HepG2 (cell line): Measurements from ENCODE around the gene PACS2. TPM values are rescaled to one million over a fixed set of nuclear protein-coding genes. Genes with fewer than 3 reads are reported as not detected.

Experiments
- NFRKB ChIP-seq: fragments of 450-650 bp; IDR thresholded peaks from 2 replicates; pipeline ENCODE4 v1.6.1; 2017
- PRPF4 ChIP-seq: fragments of 200-400 bp; formaldehyde crosslinking; IDR thresholded peaks from 2 replicates; pipeline ENCODE4 v1.6.1; 2016; ENCODE audit warnings: low read length, low read depth; ENCODE audit not compliant: poor library complexity, severe bottlenecking
- REXO4 ChIP-seq: sonication (generic); formaldehyde crosslinking; IDR thresholded peaks from 2 replicates; pipeline ENCODE4 v1.8.0; 2022; ENCODE audit warnings: missing genetic modification reagents, mild to moderate bottlenecking, borderline replicate concordance
- SMC3 ChIP-seq: IDR thresholded peaks from 2 replicates; pipeline ENCODE4 v1.6.1; 2011; ENCODE audit warnings: low read length, improper control_type of control experiment
- polyA plus RNA-seq, 8 experiments: library from polyadenylated mRNA; depleted of rRNA in 3 of 8; stranded (reverse) in 7 of 8; unstranded in 1 of 8; fragments of >200 nt; fragmentation: Illumina TruSeq in 4 of 8; extraction: Trizol in 4 of 8; gene quantifications; 2 replicates each; pipeline versions ENCODE4 v1.2.1 to v1.2.3, GENCODE V29; 2011 to 2016; ENCODE audit warnings: low read depth in 4 of 8, missing spikeins in 1 of 8, mixed read lengths in 1 of 8; ENCODE audit not compliant: insufficient read depth in 1 of 8
- total RNA-seq, 5 experiments: library from RNA; depleted of rRNA; stranded (reverse); fragments of >200 nt; fragmentation: Illumina TruSeq; extraction: Trizol; gene quantifications; 2 replicates each; pipeline ENCODE4 v1.2.3, GENCODE V29; 2016; ENCODE audit warnings: low read depth in 1 of 5
- TF ChIP-seq, protein P1 (sequence below): sonication (generic); formaldehyde crosslinking; IDR thresholded peaks from 2 replicates; pipeline ENCODE4 v1.4.0; 2020; ENCODE audit warnings: missing genetic modification reagents, mild to moderate bottlenecking, borderline replicate concordance
- TF ChIP-seq, protein P2 (sequence below): sonication (generic); formaldehyde crosslinking; IDR thresholded peaks from 2 replicates; pipeline ENCODE4 v1.5.1; 2020; ENCODE audit warnings: missing genetic modification reagents, mild to moderate bottlenecking, borderline replicate concordance
- TF ChIP-seq, protein P3 (sequence below): sonication (generic); formaldehyde crosslinking; IDR thresholded peaks from 2 replicates; pipeline ENCODE4 v1.5.0; 2020; ENCODE audit warnings: mild to moderate bottlenecking, missing genetic modification reagents, moderate library complexity
- TF ChIP-seq, protein P4 (sequence below): IDR thresholded peaks from 2 replicates; pipeline ENCODE4 v1.6.1; 2016; ENCODE audit warnings: missing biosample characterization, missing genetic modification reagents, low read depth
- TF ChIP-seq, protein P5 (sequence below), 2 experiments: IDR thresholded peaks; 2 replicates each; pipeline ENCODE4 v1.6.1; 2011 to 2012; ENCODE audit warnings: low read length in 2 of 2, borderline replicate concordance in 1 of 2, low read depth in 1 of 2, mild to moderate bottlenecking in 1 of 2, moderate library complexity in 1 of 2
- TF ChIP-seq, protein P6 (sequence below): sonication (generic); formaldehyde crosslinking; IDR thresholded peaks from 2 replicates; pipeline ENCODE4 v1.9.0; 2021; ENCODE audit warnings: missing genetic modification reagents, mild to moderate bottlenecking, borderline replicate concordance
- TF ChIP-seq, protein P7 (sequence below): IDR thresholded peaks from 2 replicates; pipeline ENCODE4 v1.6.1; 2016

Gene PACS2
- total and polyA plus RNA-seq, 2 of the 13 experiments (the other 11 are each of a cell fraction or from before 2014, with no cell fraction given), result 23.6 to 27.6 TPM

DNA sequence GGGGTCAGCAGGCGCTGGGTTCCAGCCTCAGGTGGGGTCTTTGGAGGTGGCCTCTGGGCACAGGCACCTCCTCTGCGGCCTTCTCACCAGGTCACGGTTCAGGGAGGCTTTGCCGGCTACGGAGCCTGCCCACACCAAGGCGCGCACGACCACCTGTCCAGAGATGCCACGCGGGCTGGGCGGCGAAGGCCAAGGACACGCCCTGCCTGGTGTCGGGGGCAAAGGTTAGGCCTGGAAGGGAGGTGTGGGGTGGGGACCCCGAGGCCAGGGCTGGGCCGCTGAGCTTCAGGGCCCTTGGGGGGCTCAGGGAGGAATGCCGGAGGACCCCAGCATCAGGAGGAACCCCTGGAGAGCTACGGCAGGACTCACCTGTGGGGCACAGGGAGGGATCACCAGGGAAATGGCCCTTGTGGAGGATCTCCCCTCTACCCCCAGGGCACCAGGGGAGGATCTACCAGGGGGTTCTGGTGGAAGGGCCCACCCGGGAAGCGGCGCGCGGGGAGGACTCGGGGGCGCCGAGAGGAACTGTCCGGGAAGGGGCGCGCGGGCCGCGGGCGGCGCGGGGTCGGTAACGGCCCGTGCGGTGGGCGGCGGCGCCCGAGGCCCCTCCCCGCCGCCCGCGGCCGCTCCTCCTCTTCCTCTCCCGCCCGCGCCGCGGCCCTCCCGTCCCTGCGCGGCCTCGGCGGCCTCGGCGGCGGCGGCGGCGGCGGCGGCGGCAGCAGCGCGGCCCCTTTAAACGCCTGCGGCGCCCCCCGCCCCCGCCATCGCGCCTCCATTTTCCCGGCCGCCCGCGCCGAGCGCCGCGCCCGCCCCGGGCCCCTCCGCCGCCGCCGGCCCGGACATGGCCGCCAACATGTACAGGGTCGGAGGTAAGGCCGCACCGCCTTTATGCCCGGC is 104.9 kb downstream of the PACS2 start, which contains the start of gene MTA1 (continued):
- TF ChIP-seq, protein P1, sequence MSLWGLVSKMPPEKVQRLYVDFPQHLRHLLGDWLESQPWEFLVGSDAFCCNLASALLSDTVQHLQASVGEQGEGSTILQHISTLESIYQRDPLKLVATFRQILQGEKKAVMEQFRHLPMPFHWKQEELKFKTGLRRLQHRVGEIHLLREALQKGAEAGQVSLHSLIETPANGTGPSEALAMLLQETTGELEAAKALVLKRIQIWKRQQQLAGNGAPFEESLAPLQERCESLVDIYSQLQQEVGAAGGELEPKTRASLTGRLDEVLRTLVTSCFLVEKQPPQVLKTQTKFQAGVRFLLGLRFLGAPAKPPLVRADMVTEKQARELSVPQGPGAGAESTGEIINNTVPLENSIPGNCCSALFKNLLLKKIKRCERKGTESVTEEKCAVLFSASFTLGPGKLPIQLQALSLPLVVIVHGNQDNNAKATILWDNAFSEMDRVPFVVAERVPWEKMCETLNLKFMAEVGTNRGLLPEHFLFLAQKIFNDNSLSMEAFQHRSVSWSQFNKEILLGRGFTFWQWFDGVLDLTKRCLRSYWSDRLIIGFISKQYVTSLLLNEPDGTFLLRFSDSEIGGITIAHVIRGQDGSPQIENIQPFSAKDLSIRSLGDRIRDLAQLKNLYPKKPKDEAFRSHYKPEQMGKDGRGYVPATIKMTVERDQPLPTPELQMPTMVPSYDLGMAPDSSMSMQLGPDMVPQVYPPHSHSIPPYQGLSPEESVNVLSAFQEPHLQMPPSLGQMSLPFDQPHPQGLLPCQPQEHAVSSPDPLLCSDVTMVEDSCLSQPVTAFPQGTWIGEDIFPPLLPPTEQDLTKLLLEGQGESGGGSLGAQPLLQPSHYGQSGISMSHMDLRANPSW (CRISPR knock-in tag), result no peak
- TF ChIP-seq, protein P2, sequence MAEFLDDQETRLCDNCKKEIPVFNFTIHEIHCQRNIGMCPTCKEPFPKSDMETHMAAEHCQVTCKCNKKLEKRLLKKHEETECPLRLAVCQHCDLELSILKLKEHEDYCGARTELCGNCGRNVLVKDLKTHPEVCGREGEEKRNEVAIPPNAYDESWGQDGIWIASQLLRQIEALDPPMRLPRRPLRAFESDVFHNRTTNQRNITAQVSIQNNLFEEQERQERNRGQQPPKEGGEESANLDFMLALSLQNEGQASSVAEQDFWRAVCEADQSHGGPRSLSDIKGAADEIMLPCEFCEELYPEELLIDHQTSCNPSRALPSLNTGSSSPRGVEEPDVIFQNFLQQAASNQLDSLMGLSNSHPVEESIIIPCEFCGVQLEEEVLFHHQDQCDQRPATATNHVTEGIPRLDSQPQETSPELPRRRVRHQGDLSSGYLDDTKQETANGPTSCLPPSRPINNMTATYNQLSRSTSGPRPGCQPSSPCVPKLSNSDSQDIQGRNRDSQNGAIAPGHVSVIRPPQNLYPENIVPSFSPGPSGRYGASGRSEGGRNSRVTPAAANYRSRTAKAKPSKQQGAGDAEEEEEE, result 0 out of 2 replicates have a peak, but pooled peaks have one; percentile 58
- TF ChIP-seq, protein P3, sequence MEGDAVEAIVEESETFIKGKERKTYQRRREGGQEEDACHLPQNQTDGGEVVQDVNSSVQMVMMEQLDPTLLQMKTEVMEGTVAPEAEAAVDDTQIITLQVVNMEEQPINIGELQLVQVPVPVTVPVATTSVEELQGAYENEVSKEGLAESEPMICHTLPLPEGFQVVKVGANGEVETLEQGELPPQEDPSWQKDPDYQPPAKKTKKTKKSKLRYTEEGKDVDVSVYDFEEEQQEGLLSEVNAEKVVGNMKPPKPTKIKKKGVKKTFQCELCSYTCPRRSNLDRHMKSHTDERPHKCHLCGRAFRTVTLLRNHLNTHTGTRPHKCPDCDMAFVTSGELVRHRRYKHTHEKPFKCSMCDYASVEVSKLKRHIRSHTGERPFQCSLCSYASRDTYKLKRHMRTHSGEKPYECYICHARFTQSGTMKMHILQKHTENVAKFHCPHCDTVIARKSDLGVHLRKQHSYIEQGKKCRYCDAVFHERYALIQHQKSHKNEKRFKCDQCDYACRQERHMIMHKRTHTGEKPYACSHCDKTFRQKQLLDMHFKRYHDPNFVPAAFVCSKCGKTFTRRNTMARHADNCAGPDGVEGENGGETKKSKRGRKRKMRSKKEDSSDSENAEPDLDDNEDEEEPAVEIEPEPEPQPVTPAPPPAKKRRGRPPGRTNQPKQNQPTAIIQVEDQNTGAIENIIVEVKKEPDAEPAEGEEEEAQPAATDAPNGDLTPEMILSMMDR (CRISPR knock-in tag), result no peak
- TF ChIP-seq, protein P4, sequence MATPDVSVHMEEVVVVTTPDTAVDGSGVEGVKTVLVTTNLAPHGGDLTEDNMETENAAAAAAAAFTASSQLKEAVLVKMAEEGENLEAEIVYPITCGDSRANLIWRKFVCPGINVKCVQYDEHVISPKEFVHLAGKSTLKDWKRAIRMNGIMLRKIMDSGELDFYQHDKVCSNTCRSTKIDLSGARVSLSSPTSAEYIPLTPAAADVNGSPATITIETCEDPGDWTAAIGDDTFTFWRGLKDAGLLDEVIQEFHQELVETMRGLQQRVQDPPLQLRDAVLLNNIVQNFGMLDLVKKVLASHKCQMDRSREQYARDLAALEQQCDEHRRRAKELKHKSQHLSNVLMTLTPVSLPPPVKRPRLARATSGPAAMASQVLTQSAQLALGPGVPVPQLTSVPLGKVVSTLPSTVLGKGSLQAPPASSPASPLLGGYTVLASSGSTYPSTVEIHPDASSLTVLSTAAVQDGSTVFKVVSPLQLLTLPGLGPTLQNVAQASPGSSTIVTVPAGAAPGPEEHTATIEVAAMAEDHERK (CRISPR knock-in tag), result 0 out of 2 replicates have a peak, but pooled peaks have one; percentile 17
- TF ChIP-seq REXO4 (CRISPR knock-in tag), result no peak
- no peak for TF ChIP-seq NFRKB
- TF ChIP-seq, protein P5, sequence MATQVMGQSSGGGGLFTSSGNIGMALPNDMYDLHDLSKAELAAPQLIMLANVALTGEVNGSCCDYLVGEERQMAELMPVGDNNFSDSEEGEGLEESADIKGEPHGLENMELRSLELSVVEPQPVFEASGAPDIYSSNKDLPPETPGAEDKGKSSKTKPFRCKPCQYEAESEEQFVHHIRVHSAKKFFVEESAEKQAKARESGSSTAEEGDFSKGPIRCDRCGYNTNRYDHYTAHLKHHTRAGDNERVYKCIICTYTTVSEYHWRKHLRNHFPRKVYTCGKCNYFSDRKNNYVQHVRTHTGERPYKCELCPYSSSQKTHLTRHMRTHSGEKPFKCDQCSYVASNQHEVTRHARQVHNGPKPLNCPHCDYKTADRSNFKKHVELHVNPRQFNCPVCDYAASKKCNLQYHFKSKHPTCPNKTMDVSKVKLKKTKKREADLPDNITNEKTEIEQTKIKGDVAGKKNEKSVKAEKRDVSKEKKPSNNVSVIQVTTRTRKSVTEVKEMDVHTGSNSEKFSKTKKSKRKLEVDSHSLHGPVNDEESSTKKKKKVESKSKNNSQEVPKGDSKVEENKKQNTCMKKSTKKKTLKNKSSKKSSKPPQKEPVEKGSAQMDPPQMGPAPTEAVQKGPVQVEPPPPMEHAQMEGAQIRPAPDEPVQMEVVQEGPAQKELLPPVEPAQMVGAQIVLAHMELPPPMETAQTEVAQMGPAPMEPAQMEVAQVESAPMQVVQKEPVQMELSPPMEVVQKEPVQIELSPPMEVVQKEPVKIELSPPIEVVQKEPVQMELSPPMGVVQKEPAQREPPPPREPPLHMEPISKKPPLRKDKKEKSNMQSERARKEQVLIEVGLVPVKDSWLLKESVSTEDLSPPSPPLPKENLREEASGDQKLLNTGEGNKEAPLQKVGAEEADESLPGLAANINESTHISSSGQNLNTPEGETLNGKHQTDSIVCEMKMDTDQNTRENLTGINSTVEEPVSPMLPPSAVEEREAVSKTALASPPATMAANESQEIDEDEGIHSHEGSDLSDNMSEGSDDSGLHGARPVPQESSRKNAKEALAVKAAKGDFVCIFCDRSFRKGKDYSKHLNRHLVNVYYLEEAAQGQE (IDR thresholded peaks at IDR 0.05; ENCODE audit: borderline replicate concordance in 1 of 2, low read depth in 1 of 2, low read length in 2 of 2), result no peak
- TF ChIP-seq, protein P6, sequence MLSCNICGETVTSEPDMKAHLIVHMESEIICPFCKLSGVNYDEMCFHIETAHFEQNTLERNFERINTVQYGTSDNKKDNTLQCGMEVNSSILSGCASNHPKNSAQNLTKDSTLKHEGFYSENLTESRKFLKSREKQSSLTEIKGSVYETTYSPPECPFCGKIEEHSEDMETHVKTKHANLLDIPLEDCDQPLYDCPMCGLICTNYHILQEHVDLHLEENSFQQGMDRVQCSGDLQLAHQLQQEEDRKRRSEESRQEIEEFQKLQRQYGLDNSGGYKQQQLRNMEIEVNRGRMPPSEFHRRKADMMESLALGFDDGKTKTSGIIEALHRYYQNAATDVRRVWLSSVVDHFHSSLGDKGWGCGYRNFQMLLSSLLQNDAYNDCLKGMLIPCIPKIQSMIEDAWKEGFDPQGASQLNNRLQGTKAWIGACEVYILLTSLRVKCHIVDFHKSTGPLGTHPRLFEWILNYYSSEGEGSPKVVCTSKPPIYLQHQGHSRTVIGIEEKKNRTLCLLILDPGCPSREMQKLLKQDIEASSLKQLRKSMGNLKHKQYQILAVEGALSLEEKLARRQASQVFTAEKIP (CRISPR knock-in tag), result no peak
- no peak for TF ChIP-seq SMC3
- TF ChIP-seq, protein P7, sequence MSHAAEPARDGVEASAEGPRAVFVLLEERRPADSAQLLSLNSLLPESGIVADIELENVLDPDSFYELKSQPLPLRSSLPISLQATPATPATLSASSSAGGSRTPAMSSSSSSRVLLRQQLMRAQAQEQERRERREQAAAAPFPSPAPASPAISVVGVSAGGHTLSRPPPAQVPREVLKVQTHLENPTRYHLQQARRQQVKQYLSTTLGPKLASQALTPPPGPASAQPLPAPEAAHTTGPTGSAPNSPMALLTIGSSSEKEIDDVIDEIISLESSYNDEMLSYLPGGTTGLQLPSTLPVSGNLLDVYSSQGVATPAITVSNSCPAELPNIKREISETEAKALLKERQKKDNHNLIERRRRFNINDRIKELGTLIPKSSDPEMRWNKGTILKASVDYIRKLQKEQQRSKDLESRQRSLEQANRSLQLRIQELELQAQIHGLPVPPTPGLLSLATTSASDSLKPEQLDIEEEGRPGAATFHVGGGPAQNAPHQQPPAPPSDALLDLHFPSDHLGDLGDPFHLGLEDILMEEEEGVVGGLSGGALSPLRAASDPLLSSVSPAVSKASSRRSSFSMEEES (CRISPR knock-in tag), result 0 out of 2 replicates have a peak, but pooled peaks have one; percentile 41
- no peak for TF ChIP-seq PRPF4
